GM19099 (cell line): ENCODE measurements around the gene OPCML.

Experiments used
- POLR2A ChIP-seq: IDR thresholded peaks from 3 replicates; pipeline ENCODE4 v1.6.1; 2011; ENCODE audit warnings: low read depth; ENCODE audit not compliant: insufficient read length; ENCODE audit errors: extremely low read depth

The OPCML gene

GRCh38 chr11:132648851-132649250 is 883.5 kb downstream of the OPCML start:
- TF ChIP-seq POLR2A, result no peak

DNA sequence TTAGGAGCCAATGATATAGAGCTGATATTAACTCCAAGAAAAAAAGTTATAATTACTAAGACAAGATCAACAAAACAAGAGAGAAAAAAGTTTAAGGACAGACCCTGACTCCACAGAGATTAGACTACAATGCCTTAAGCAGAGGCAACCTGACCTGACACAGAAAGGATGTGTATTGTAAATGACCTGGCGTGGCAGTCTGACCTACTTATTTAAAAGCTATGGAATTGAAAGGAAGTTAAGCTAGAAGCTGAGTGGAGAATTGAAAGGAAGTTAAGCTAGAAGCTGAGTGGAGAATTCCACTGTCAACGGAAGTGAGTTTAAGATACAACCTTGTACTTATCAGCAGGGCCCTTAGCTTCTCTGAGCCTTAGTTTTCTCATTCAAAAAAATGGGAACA is 885.4 kb downstream of the OPCML start:
- no peak for TF ChIP-seq POLR2A

DNA sequence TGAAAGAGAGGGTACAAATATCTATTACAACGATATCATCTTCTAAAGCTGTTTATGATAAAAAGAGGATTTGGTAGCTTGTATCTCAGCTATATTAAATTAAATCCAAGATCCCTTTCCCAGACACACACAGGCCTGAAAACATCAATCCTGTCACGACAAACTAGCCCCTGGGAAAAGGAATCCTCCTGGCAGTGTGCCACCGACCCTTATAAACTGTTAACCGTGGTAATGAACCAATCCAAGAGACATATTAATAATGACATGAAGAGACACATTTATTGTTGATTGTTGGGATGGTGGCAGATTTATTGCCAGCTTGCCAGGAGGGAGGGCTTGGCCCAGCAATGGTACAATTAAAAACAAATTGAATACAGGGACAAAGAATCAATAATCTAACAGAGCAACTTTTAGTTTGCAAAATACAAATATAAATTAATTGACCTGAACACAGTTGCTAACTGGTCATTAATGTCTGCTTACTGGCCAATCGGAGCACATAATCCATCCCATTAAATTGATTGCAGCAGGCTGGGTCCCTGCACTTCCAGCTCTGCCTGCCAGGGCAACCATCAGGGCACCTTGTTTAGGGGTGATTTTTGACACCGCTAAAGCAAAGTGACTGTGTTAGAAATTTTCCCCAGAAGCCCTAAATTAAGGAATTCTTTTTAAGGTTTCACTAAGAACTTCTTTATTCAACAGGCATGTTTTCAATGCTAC is 887.6 kb downstream of the OPCML start:
- TF ChIP-seq POLR2A, result no peak

DNA sequence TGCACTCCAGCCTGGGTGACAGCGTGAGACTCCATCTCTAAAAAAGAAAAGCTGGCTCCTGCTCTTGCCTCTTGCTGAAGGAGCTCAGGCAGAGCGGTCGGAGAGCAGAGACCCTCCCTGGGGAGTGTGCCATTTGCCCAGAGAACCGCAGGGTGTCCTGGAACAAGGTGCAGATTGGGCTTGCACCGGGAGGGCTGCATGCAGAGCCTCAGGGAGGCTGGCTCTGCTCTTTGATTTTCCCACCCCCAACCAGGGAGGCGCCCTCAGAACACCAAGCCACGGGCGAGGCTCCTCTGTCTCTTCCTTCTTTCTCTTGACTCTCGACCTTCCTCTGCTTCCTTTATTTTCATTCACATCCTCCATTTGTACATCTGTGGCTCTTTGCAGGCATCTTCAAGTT is 889.1 kb downstream of the OPCML start:
- TF ChIP-seq POLR2A, result no peak

- no peak for TF ChIP-seq POLR2A
Measured at GRCh38 chr11:132640952-132641351, 891.3 kb downstream of the OPCML start.

DNA sequence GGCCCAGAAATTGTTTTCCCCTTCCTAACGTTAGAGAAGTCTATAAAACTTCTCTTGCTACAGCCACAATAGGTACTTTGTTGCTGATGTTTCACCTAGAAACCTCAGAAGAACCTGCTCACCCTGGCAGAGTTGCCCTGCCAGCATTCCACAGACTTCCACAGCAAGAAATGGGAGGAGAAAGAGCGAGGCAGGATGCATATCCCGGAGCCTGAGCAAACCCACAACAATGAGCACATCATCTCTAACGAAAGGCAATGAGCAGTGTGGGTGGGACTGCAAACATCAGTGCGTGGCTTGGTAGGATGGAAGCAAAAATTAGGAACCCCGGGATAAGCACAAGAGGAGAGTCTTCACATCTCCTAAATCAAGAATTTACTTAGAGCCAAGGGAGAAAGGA is 892.3 kb downstream of the OPCML start:
- no peak for TF ChIP-seq POLR2A

DNA sequence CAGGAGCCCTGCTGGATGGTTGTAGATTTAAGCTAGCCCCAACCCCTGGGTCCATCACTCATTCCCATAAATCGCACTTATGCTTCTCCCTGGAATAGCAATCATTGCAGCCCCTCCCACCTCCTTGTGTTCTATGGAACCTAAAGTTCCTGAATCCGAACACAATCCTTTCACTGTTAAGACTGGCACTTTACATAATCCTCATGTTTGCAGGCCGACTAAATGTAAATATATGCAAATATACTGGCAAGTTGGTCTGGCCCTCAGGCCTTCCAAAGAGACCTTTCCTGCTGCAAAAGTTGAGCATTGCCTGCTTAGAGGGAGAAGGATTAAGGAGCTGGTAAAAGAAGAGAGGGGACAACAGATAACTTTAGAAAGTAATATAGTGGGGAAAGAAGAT is 892.9 kb downstream of the OPCML start:
- TF ChIP-seq POLR2A, result no peak

- TF ChIP-seq POLR2A, result no peak
Measured at GRCh38 chr11:132638423-132638822, 893.9 kb downstream of the OPCML start.

GRCh38 chr11:132636523-132636922 is 895.8 kb downstream of the OPCML start:
- TF ChIP-seq POLR2A, result no peak

DNA sequence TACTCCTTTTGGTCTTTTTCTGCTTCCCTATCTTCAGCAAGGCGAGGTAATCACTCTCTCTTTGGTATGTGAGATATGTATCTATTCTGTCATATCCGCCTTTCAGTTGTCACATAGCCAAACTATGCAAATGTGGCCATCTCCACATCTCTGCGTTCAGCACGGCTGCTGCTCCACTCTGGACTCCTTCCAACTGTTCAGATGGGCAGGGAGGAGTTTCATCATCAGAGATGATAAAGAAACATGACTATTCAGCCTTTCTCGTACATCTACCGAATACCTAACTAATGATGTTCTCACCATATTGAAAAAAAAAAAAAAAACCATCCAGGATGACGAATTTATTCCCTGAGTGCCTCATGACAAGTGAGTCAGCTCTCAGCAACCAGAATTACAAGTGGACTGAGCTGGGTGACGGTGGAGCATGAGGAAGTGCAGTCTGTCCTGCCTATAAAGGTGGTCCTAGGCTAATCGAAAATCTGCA is 899.6 kb downstream of the OPCML start:
- TF ChIP-seq POLR2A, result no peak

DNA sequence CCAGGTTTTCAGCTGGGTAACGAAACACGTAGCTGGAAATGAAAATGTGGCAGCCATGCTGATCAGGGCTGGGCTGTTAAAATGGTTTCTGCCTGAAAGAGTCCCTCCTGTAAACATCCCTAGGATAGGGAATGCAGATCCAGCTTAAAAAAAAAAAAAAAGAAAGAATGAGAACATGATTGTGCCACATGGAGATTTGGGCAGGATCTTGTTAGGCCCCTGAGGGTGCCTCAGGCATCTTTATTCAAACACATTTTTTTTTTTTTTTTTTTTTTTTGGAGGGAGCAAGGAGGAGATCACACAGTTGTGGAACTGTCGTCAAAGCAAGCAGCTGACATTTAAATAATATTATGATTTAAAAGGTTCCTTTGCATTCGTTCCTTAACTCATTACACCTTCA is 900.3 kb downstream of the OPCML start:
- no peak for TF ChIP-seq POLR2A

GRCh38 chr11:132627981-132628380 is 904.3 kb downstream of the OPCML start:
- TF ChIP-seq POLR2A, result no peak

- TF ChIP-seq POLR2A, result no peak
Measured at GRCh38 chr11:132626446-132626845, 905.9 kb downstream of the OPCML start.

DNA sequence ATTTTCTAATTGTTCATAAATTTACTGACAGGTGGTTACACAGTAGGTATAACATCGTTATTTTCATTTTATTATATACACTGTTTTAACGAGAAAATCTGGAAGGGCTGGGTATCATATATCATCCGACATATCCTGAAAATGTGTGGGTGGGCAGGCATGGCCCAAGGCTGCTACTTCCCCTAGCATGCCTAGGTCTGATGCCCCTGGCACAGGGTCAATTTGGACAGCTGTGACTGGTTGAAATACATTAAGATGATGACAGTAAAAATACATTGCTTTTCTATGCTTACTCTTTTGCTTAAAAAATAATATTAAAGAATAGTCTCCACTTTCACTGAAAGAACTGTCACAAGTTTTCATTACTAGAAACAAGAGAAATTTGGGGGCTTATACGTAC is 908.8 kb downstream of the OPCML start:
- TF ChIP-seq POLR2A, result no peak

DNA sequence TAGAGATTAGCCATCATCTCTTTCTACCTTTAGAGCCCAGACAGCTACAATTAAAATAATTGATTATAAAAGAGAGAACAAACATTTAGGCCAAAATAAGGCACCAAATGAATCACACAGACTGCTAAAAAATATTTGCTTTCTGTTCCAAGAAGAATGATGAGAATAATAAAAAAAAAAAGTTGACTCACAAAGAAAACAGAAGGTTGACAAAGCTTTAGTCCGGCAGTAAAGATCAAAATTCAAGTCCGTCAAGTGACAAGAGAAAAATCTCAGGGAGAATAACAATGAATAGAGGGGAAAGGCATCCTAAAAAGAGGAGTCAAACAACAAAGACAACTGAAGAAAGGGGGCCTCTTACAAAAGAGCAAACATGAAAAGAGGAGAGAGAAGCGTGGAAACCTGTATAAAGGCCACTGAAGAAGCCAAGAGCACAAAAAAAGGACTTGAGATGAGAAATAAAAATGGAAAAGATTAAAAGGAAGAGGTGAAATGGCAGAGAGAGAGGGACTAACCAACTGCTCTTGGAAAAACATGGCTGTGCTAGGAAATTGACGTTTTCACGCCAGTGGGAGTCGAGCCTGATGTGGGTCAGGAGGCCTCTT is 910.2 kb downstream of the OPCML start:
- no peak for TF ChIP-seq POLR2A

- TF ChIP-seq POLR2A, result no peak
Measured at GRCh38 chr11:132620423-132620822, 911.9 kb downstream of the OPCML start.
